ENCODE results near the gene B4GALNT4.
"Not testable (repeated sequence)": the region's sequence is repeated elsewhere in the genome, so short reads cannot be mapped to it uniquely, and the experiment has no call there.

B4GALNT4 gene

DNA sequence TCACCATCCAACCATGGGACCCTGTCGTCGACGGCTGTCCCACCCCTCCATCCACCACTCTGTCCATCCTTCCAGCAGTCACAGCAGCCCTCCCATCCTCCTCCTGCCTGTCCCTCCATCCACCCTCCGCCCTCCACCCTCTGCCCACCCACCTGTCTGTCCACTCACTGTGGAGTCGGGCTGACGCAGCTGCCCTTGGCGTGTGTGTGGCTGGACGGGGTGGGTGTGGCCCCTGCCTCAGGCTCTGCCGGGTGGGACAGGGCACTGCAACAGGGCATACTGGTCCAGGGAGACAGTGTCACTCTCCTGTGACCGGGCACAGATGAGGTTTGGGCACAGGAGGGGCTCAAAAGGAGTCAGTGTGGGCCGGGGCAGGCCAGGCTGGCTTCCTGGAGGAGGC is 26.6 kb downstream of the B4GALNT4 start:
- DNase-seq: no peak
- Histone ChIP-seq H3K36me3 (no peaks in the 10 kb centered on the region), H3K9me3 (no peaks in the 10 kb centered on the region), H3K4me1 (no peaks in the 10 kb centered on the region), H3K27me3 (no peaks in the 10 kb centered on the region), H3K4me3 (ENCODE audit: low read depth, low read length) (no peak overlapping the region)
- TF ChIP-seq CTCF (IDR thresholded peaks at IDR 0.05; ENCODE audit: low read depth, low read length): no peak

GRCh38 chr11:396511-396947 is 27.2 kb downstream of the B4GALNT4 start:
- DNase-seq: no peak
- no peaks in the 10 kb centered on the region for H3K4me1 ChIP-seq
- TF ChIP-seq CTCF (IDR thresholded peaks at IDR 0.05; ENCODE audit: low read depth, low read length): no peak
- H3K9me3 ChIP-seq: no peaks in the 10 kb centered on the region
- H3K36me3 ChIP-seq: no peaks in the 10 kb centered on the region
- no peaks in the 10 kb centered on the region for H3K27me3 ChIP-seq
- no peak overlapping the region for H3K4me3 ChIP-seq (ENCODE audit: low read depth, low read length)

DNA sequence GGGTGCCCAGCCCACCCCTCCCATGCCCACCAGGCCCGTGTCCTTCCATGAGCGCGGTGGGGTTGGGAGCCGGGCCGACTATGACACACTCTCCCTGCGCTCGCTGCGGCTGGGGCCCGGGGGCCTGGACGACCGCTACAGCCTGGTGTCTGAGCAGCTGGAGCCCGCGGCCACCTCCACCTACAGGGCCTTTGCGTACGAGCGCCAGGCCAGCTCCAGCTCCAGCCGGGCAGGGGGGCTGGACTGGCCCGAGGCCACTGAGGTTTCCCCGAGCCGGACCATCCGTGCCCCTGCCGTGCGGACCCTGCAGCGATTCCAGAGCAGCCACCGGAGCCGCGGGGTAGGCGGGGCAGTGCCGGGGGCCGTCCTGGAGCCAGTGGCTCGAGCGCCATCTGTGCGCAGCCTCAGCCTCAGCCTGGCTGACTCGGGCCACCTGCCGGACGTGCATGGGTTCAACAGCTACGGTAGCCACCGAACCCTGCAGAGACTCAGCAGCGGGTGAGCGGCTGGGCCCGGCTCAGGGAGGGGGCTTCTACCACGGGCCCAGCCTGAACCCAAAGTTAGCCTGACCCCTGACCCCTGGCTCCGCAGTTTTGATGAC is 27.7 kb downstream of the B4GALNT4 start:
- Histone ChIP-seq H3K9me3 (no peaks in the 10 kb centered on the region), H3K36me3 (no peaks in the 10 kb centered on the region), H3K4me1 (no peaks in the 10 kb centered on the region), H3K4me3 (ENCODE audit: low read depth, low read length) (no peak overlapping the region), H3K27me3 (no peaks in the 10 kb centered on the region)
- DNase-seq: peak; percentile 56
- peak; percentile 32 for TF ChIP-seq CTCF (IDR thresholded peaks at IDR 0.05; ENCODE audit: low read depth, low read length)

- Histone ChIP-seq H3K9me3 (no peaks in the 10 kb centered on the region), H3K36me3 (no peaks in the 10 kb centered on the region), H3K4me3 (ENCODE audit: low read depth, low read length) (no peak overlapping the region), H3K27me3 (no peaks in the 10 kb centered on the region), H3K4me1 (no peaks in the 10 kb centered on the region)
- DNase-seq: no peak
- TF ChIP-seq CTCF (IDR thresholded peaks at IDR 0.05; ENCODE audit: low read depth, low read length): no peak
Measured at GRCh38 chr11:398826-399225, 29.5 kb downstream of the B4GALNT4 start.

GRCh38 chr11:399731-400211 is 30.5 kb downstream of the B4GALNT4 start:
- no peak for DNase-seq
- Histone ChIP-seq H3K9me3 (no peaks in the 10 kb centered on the region), H3K27me3 (no peaks in the 10 kb centered on the region), H3K4me1 (no peaks in the 10 kb centered on the region), H3K36me3 (no peaks in the 10 kb centered on the region), H3K4me3 (ENCODE audit: low read depth, low read length) (no peak overlapping the region)
- TF ChIP-seq CTCF (IDR thresholded peaks at IDR 0.05; ENCODE audit: low read depth, low read length): no peak

DNA sequence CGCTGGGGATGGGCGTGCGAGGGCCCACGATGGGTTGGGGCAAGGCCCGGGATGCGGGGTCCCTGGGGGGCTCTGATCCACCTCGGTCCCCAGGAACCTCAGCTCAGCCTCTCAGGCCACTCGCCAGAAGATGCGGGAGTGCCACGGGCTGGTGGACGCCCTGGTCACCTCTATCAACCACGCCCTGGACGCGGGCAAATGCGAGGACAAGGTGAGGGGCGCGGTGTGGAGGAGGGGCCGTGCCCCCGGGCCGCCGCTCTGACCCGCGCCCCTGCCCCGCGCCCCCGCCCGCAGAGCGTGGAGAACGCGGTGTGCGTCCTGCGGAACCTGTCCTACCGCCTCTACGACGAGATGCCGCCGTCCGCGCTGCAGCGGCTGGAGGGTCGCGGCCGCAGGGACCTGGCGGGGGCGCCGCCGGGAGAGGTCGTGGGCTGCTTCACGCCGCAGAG is 31.0 kb downstream of the B4GALNT4 start:
- H3K36me3 ChIP-seq: no peaks in the 10 kb centered on the region
- TF ChIP-seq CTCF (IDR thresholded peaks at IDR 0.05; ENCODE audit: low read depth, low read length): no peak
- no peak overlapping the region for H3K4me3 ChIP-seq (ENCODE audit: low read depth, low read length)
- H3K27me3 ChIP-seq: no peaks in the 10 kb centered on the region
- H3K9me3 ChIP-seq: no peaks in the 10 kb centered on the region
- no peak for DNase-seq
- no peaks in the 10 kb centered on the region for H3K4me1 ChIP-seq

- not testable (repeated sequence) for H3K4me1 ChIP-seq; H3K9me3 ChIP-seq; H3K36me3 ChIP-seq; H3K4me3 ChIP-seq (ENCODE audit: low read depth, low read length); H3K27me3 ChIP-seq; DNase-seq
Measured at GRCh38 chr11:401196-401595, 31.9 kb downstream of the B4GALNT4 start.

All from BE2C (cell line).